Brain microvascular endothelial cell (primary cell): ENCODE data around the gene REN.

Experiments
- DNase-seq: peaks from one replicate; pipeline ENCODE4 v3.0.0-alpha.2; 2020
- H3K27ac ChIP-seq: fragments of 250-450 bp; sonication (Bioruptor Pico); 2 replicates; pipeline ENCODE4 v1.5.1; 2020; ENCODE audit warnings: mild to moderate bottlenecking, moderate library complexity
- H3K27me3 ChIP-seq: fragments of 250-450 bp; sonication (Bioruptor Pico); replicated peaks from 2 replicates; pipeline ENCODE4 v1.5.1; 2020; ENCODE audit warnings: mild to moderate bottlenecking
- H3K36me3 ChIP-seq: fragments of 250-450 bp; sonication (Bioruptor Pico); replicated peaks from 2 replicates; pipeline ENCODE4 v1.5.1; 2020; ENCODE audit warnings: mild to moderate bottlenecking
- H3K4me3 ChIP-seq: 2 replicates; pipeline ENCODE4 v1.5.1; 2011; ENCODE audit warnings: low read depth, mild to moderate bottlenecking, control low read depth, low read length, moderate library complexity
- CTCF ChIP-seq: IDR thresholded peaks from 2 replicates; pipeline ENCODE4 v1.5.1; 2011; ENCODE audit warnings: low read depth, mild to moderate bottlenecking, moderate library complexity, low read length, control low read depth, inconsistent platforms; ENCODE audit errors: missing control alignments
- in situ Hi-C: cut with HindIII; loops from 2 replicates; pipeline ENCODE4 v1.10.0; 2017; ENCODE audit warnings: low sequenced_read_pairs, low pct_ligation_motif_present

Gene REN

GRCh38 chr1:204125759-204126351 lies 40.3 kb downstream of the REN start:
- no peak overlapping the region for H3K27ac ChIP-seq
- in situ Hi-C loops, result loop anchor here (25.0 kb wide), 1 partner anchor 264 kb away; the partner anchor contains the start of gene SNRPE
- no peak for TF ChIP-seq CTCF
- H3K4me3 ChIP-seq, result no peak overlapping the region
- peaks cover 9% of the 10 kb centered on the region for H3K36me3 ChIP-seq
- DNase-seq, result no peak
- no peaks in the 10 kb centered on the region for H3K27me3 ChIP-seq

- H3K4me3 ChIP-seq, result no peak overlapping the region
- H3K36me3 ChIP-seq, result peaks cover 9% of the 10 kb centered on the region
- no peak for DNase-seq
- in situ Hi-C loops, result loop anchor here (25.0 kb wide), 1 partner anchor 262 kb away; the partner anchor contains the start of gene SNRPE
- no peak overlapping the region for H3K27ac ChIP-seq
- no peak for TF ChIP-seq CTCF
- H3K27me3 ChIP-seq, result no peaks in the 10 kb centered on the region
Measured at GRCh38 chr1:204124639-204125038, 41.5 kb downstream of the REN start.

GRCh38 chr1:204123376-204123775 lies 42.8 kb downstream of the REN start:
- peak; percentile 59 for TF ChIP-seq CTCF
- Histone ChIP-seq H3K4me3 (no peak overlapping the region), H3K27me3 (no peaks in the 10 kb centered on the region), H3K27ac (no peak overlapping the region), H3K36me3 (peaks cover 11% of the 10 kb centered on the region)
- no peak for DNase-seq
- in situ Hi-C loops, result no loop called here

- in situ Hi-C loops, result no loop called here
Measured at GRCh38 chr1:204121840-204122555, 44.1 kb downstream of the REN start.

GRCh38 chr1:204116539-204116938 lies 49.6 kb downstream of the REN start:
- Histone ChIP-seq H3K36me3 (peaks cover 2% of the 10 kb centered on the region), H3K4me3 (no peak overlapping the region), H3K27ac (no peak overlapping the region), H3K27me3 (no peaks in the 10 kb centered on the region)
- TF ChIP-seq CTCF, result no peak
- no peak for DNase-seq
- in situ Hi-C loops, result no loop called here

More at GRCh38 chr1:204121840-204122555, 44.1 kb downstream of the REN start:
- Histone ChIP-seq H3K4me3 (no peak overlapping the region), H3K27ac (no peak overlapping the region), H3K27me3 (no peaks in the 10 kb centered on the region), H3K36me3 (peaks cover 11% of the 10 kb centered on the region)
- DNase-seq, result no peak
- TF ChIP-seq CTCF, result no peak
